MCF 10A (cell line): ENCODE measurements around the gene ABHD16A. TPM values are rescaled to one million over a fixed set of nuclear protein-coding genes. Genes with fewer than 3 reads are reported as not detected.

Experiments used
- BruUV-seq: library from RNA; stranded (reverse); fragments of 400-500 nt; replicated peaks from 2 replicates; lab custom pipeline; 2021; lab: Mats Ljungman, UMichigan
- CTCF ChIA-PET: fragments of 300-600 bp; sonication (Branson Sonifier 250); formaldehyde crosslinking; extraction: SDS; loops from one replicate; lab custom pipeline; 2021; ENCODE audit warnings: antibody characterized with exemption, inconsistent platforms; lab: Yijun Ruan, JAX
- POLR2A ChIA-PET: fragments of 300-600, 350-650 bp; sonication (Branson Sonifier 250); formaldehyde crosslinking; extraction: SDS; loops from one replicate; lab custom pipeline; 2020; ENCODE audit warnings: antibody characterized with exemption, inconsistent platforms; lab: Yijun Ruan, JAX
- DNase-seq: peaks from one replicate; pipeline ENCODE4 v3.0.0-alpha.2; 2018; ENCODE audit not compliant: unreplicated experiment
- H3K27ac Mint-ChIP-seq: one replicate; pipeline ENCODE4 v1.8.0; 2022; ENCODE audit warnings: mild to moderate bottlenecking, low read depth, mixed read lengths; ENCODE audit not compliant: unreplicated experiment
- H3K27me3 Mint-ChIP-seq: one replicate; pipeline ENCODE4 v1.8.0; 2022; ENCODE audit warnings: mixed read lengths; ENCODE audit not compliant: insufficient read depth, unreplicated experiment
- H3K36me3 Mint-ChIP-seq: one replicate; pipeline ENCODE4 v1.8.0; 2022; ENCODE audit warnings: mild to moderate bottlenecking, moderate library complexity, mixed read lengths; ENCODE audit not compliant: insufficient read depth, unreplicated experiment
- H3K4me1 Mint-ChIP-seq: one replicate; pipeline ENCODE4 v1.8.0; 2022; ENCODE audit warnings: mixed read lengths; ENCODE audit not compliant: insufficient read depth, unreplicated experiment
- H3K4me3 Mint-ChIP-seq: one replicate; pipeline ENCODE4 v1.8.0; 2022; ENCODE audit warnings: mild to moderate bottlenecking, moderate library complexity, mixed read lengths; ENCODE audit not compliant: unreplicated experiment
- H3K9me3 Mint-ChIP-seq: one replicate; pipeline ENCODE4 v1.8.0; 2022; ENCODE audit warnings: mixed read lengths; ENCODE audit not compliant: unreplicated experiment
- intact Hi-C: fragments of 100-400 bp; cut with micrococcal nuclease; formaldehyde crosslinking; loops from 2 replicates; pipeline ENCODE4 v1.14.1; 2022
- total RNA-seq: library from RNA; stranded (reverse); gene quantifications from 2 replicates; pipeline ENCODE4 v1.2.3, GENCODE V29; 2022
- TF ChIP-seq, protein P1 (sequence below): fragments of 200-600 bp; IDR thresholded peaks from one replicate; pipeline ENCODE4 v1.8.0; 2022; ENCODE audit warnings: antibody characterized with exemption, mild to moderate bottlenecking; ENCODE audit not compliant: unreplicated experiment

The ABHD16A gene
- total RNA-seq, 1 experiment from 2014 or later, result 32.1 TPM

DNA sequence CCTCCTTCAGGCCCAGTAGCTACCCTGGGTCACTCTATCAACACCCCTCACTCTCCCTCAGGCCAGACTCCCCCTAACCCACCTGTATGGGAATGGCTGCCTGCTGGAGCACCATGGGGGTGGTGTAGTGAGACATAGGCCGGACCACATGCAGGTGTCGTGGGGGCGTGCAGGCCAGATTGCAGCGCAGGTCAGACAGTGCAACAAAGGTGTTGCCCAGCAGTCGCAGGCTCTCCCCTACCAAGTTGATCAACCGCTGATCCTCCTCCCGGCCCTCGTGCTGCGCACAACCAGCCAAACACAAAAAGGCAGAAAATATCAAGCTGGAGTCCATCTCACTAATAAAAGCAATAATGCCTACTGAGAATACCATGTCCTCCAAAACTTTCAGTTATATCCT is 57.8 kb downstream of the ABHD16A start:
- no peak overlapping the region for H3K4me3 Mint-ChIP-seq
- H3K4me1 Mint-ChIP-seq, result peaks cover 10% of the 10 kb centered on the region
- H3K27me3 Mint-ChIP-seq, result no peaks in the 10 kb centered on the region
- DNase-seq, result no peak
- H3K36me3 Mint-ChIP-seq, result peaks cover 89% of the 10 kb centered on the region
- ChIA-PET CTCF (no interaction called here), POLR2A (interaction anchor here (0.8 to 1.1 kb wide), 2 partner anchors 20 to 23 kb away, joined by 3 to 6 read pairs; partner anchors contain the start of gene GPANK1)
- intact Hi-C loops, result no loop called here
- no peaks in the 10 kb centered on the region for H3K9me3 Mint-ChIP-seq
- no TSS peak for BruUV-seq
- no peak overlapping the region for H3K27ac Mint-ChIP-seq
- TF ChIP-seq, protein P1, sequence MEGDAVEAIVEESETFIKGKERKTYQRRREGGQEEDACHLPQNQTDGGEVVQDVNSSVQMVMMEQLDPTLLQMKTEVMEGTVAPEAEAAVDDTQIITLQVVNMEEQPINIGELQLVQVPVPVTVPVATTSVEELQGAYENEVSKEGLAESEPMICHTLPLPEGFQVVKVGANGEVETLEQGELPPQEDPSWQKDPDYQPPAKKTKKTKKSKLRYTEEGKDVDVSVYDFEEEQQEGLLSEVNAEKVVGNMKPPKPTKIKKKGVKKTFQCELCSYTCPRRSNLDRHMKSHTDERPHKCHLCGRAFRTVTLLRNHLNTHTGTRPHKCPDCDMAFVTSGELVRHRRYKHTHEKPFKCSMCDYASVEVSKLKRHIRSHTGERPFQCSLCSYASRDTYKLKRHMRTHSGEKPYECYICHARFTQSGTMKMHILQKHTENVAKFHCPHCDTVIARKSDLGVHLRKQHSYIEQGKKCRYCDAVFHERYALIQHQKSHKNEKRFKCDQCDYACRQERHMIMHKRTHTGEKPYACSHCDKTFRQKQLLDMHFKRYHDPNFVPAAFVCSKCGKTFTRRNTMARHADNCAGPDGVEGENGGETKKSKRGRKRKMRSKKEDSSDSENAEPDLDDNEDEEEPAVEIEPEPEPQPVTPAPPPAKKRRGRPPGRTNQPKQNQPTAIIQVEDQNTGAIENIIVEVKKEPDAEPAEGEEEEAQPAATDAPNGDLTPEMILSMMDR, result no peak

GRCh38 chr6:31643818-31644454 is 59.2 kb downstream of the ABHD16A start:
- H3K4me1 Mint-ChIP-seq, result no peaks in the 10 kb centered on the region
- H3K36me3 Mint-ChIP-seq, result peaks cover 77% of the 10 kb centered on the region
- TF ChIP-seq, protein P1, result no peak
- intact Hi-C loops, result no loop called here
- H3K4me3 Mint-ChIP-seq, result no peak overlapping the region
- H3K9me3 Mint-ChIP-seq, result no peaks in the 10 kb centered on the region
- ChIA-PET CTCF (no interaction called here), POLR2A (interaction anchor here (1.8 kb wide), 1 partner anchor 8 kb away, joined by 11 read pairs; the partner anchor contains the start of gene BAG6)
- no TSS peak for BruUV-seq
- DNase-seq, result no peak
- H3K27me3 Mint-ChIP-seq, result no peaks in the 10 kb centered on the region
- H3K27ac Mint-ChIP-seq, result no peak overlapping the region

DNA sequence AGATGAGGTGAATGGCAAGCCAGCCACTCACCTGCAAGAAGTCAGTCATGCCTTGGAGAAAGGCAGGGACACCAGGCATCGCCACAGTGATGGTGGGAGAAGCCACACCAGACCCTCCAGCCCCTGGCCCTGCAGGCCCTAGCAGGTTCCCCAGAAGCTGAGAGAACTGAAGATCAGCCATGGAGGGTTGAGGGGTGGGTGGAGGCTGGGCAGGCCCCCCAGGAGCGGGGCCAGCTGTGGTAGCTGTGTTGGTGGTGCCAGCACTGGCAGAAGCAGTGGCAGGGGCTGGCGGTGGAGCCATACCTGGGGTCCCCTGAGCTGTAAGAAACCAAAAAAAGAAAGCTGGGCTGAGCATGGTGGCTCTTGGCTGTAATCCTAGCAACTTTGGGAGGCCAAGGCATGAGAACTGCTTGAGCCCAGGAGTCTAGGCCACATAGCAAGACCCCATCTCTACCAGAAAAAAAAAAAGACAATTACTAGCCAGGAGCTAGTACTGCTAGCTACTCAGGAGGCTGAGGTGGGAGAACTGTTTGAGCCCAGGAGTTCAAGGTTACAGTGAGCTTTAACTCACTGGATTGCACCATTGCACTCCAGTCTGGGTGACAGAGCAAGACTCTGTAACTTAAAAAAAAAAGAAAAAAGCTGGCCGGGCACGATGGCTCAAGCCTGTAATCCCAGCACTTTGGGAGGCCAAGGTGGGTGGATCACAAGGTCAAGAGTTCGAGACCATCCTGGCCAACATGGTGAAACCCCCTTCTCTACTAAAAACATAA is 60.1 kb downstream of the ABHD16A start:
- CTCF ChIA-PET, result interaction anchor here (0.6 kb wide), 2 partner anchors 54 to 92 kb away, joined by 3 read pairs; no protein-coding TSS in a partner anchor
- TF ChIP-seq, protein P1, result no peak
- POLR2A ChIA-PET, result interaction anchor here (1.0 to 1.8 kb wide), 2 partner anchors 9 to 22 kb away, joined by 3 to 11 read pairs; partner anchors contain the start of genes BAG6 and GPANK1
- no peak for DNase-seq
- BruUV-seq, result no TSS peak
- intact Hi-C loops, result no loop called here
- Mint-ChIP-seq H3K27me3 (no peaks in the 10 kb centered on the region), H3K9me3 (no peaks in the 10 kb centered on the region), H3K4me3 (no peak overlapping the region), H3K27ac (no peak overlapping the region), H3K36me3 (peaks cover 74% of the 10 kb centered on the region), H3K4me1 (no peaks in the 10 kb centered on the region)

GRCh38 chr6:31641370-31641769 is 61.8 kb downstream of the ABHD16A start:
- TF ChIP-seq, protein P1, result no peak
- Mint-ChIP-seq H3K4me3 (no peak overlapping the region), H3K27ac (no peak overlapping the region), H3K27me3 (no peaks in the 10 kb centered on the region), H3K9me3 (no peaks in the 10 kb centered on the region), H3K4me1 (no peaks in the 10 kb centered on the region), H3K36me3 (peaks cover 72% of the 10 kb centered on the region)
- no peak for DNase-seq
- ChIA-PET CTCF (no interaction called here), POLR2A (interaction anchor here (4.7 to 6.2 kb wide), 2 partner anchors 11 to 18 kb away, joined by 50 to 59 read pairs; partner anchors contain the start of genes BAG6 and PRRC2A)
- BruUV-seq, result no TSS peak
- intact Hi-C loops, result no loop called here
